DND-41 (cell line): ENCODE measurements around the gene ATG16L2.
A peak's percentile ranks its signal among the peaks of the same experiment; 100 is the strongest.

Experiments used
- ATAC-seq: fragments of 200-7000 bp; cut with Tn5 transposase; 3 replicates; pipeline ENCODE4 v1.9.1; 2021; ENCODE audit warnings: low read depth; ENCODE audit not compliant: insufficient read depth
- DNase-seq: peaks from one replicate; pipeline ENCODE4 v3.0.0-alpha.2; 2020
- H2AFZ ChIP-seq: 2 replicates; pipeline ENCODE4 v1.6.0; 2012; ENCODE audit warnings: low read depth, low read length
- H3K27ac ChIP-seq: 2 replicates; pipeline ENCODE4 v1.5.1; 2012; ENCODE audit warnings: low read length, inconsistent platforms
- H3K27me3 ChIP-seq: fragments of 200-600 bp; sonication (generic); 2 replicates; pipeline ENCODE4 v1.6.0; 2012; ENCODE audit warnings: low read length, mild to moderate bottlenecking, inconsistent platforms; ENCODE audit not compliant: insufficient read depth, poor library complexity
- H3K36me3 ChIP-seq: 2 replicates; pipeline ENCODE4 v1.5.1; 2012; ENCODE audit warnings: low read length, inconsistent platforms; ENCODE audit not compliant: insufficient read depth
- H3K4me1 ChIP-seq: 2 replicates; pipeline ENCODE4 v1.5.1; 2012; ENCODE audit warnings: mild to moderate bottlenecking, low read length; ENCODE audit not compliant: insufficient read depth
- H3K4me2 ChIP-seq: 2 replicates; pipeline ENCODE4 v1.6.0; 2012; ENCODE audit warnings: mild to moderate bottlenecking, moderate library complexity, low read length, inconsistent platforms; ENCODE audit not compliant: insufficient read depth
- H3K4me3 ChIP-seq, 2 experiments: fragments of 200-600 bp in 1 of 2; shearing (Covaris generic) in 1 of 2; 2 replicates each; pipeline ENCODE4 v1.5.1; 2012 to 2016; ENCODE audit warnings: inconsistent platforms in 2 of 2, low read length in 2 of 2, mild to moderate bottlenecking in 2 of 2, low read depth in 1 of 2, moderate library complexity in 1 of 2
- H3K79me2 ChIP-seq: 2 replicates; pipeline ENCODE4 v1.6.0; 2012; ENCODE audit warnings: low read length, inconsistent platforms; ENCODE audit not compliant: insufficient read depth
- H3K9ac ChIP-seq: 2 replicates; pipeline ENCODE4 v1.6.0; 2012; ENCODE audit warnings: low read depth, mild to moderate bottlenecking, inconsistent platforms, low read length, moderate library complexity
- H3K9me3 ChIP-seq: 2 replicates; pipeline ENCODE4 v1.5.1; 2012; ENCODE audit warnings: low read length, moderate library complexity, mild to moderate bottlenecking, inconsistent platforms; ENCODE audit not compliant: insufficient read depth, severe bottlenecking
- H4K20me1 ChIP-seq: 2 replicates; pipeline ENCODE4 v1.6.0; 2012; ENCODE audit warnings: low read length; ENCODE audit not compliant: insufficient read depth
- CTCF ChIP-seq: IDR thresholded peaks from 2 replicates; pipeline ENCODE4 v1.5.1; 2012; ENCODE audit warnings: borderline replicate concordance, low read length, moderate library complexity, mild to moderate bottlenecking; ENCODE audit not compliant: poor library complexity, severe bottlenecking; ENCODE audit errors: extremely low read depth
- EZH2 ChIP-seq: IDR thresholded peaks from 3 replicates; pipeline ENCODE4 v1.6.1; 2012; ENCODE audit warnings: borderline replicate concordance, low read depth, mild to moderate bottlenecking, moderate library complexity, low read length, inconsistent platforms; ENCODE audit not compliant: severe bottlenecking

Gene ATG16L2

GRCh38 chr11:72781063-72781312 is 33.2 kb upstream of the ATG16L2 start:
- ATAC-seq (no peak), DNase-seq (no peak)
- H3K36me3 ChIP-seq, result no peaks in the 10 kb centered on the region
- H3K9me3 ChIP-seq, result no peaks in the 10 kb centered on the region
- H3K27me3 ChIP-seq, result no peaks in the 10 kb centered on the region
- H2AFZ ChIP-seq, result no peak overlapping the region
- no peaks in the 10 kb centered on the region for H3K79me2 ChIP-seq
- H3K9ac ChIP-seq, result peak overlapping the region; percentile 35; the same call in 1 of the 2 replicates
- H3K27ac ChIP-seq, result no peak overlapping the region
- peak overlapping the region in 1 of 2 experiments; percentile 51; a peak in 1 of 4 replicates for H3K4me3 ChIP-seq
- TF ChIP-seq CTCF, result no peak
- TF ChIP-seq EZH2, result no peak
- peak overlapping the region; percentile 62 for H3K4me2 ChIP-seq
- H4K20me1 ChIP-seq, result peaks cover 6% of the 10 kb centered on the region
- peaks cover 12% of the 10 kb centered on the region for H3K4me1 ChIP-seq

- H3K4me2 ChIP-seq, result peak overlapping the region; percentile 62
- ATAC-seq, result peak; percentile 80
These were observed 32.7 kb upstream of the ATG16L2 start for GRCh38 chr11:72781313-72782080.

GRCh38 chr11:72782081-72782920 is 31.9 kb upstream of the ATG16L2 start:
- no peaks in the 10 kb centered on the region for H3K79me2 ChIP-seq
- TF ChIP-seq CTCF (no peak), EZH2 (no peak)
- H3K27me3 ChIP-seq, result no peaks in the 10 kb centered on the region
- no peak for DNase-seq
- peaks cover 6% of the 10 kb centered on the region for H4K20me1 ChIP-seq
- no peaks in the 10 kb centered on the region for H3K36me3 ChIP-seq
- H3K9me3 ChIP-seq, result no peaks in the 10 kb centered on the region
- peak overlapping the region in 1 of 2 experiments; percentile 51; a peak in 2 of 4 replicates for H3K4me3 ChIP-seq
- H3K4me2 ChIP-seq, result peak overlapping the region; percentile 62
- H3K9ac ChIP-seq, result peak overlapping the region; percentile 3; the same call in 1 of the 2 replicates
- ATAC-seq, result peak; percentile 29
- H3K4me1 ChIP-seq, result peaks cover 12% of the 10 kb centered on the region
- H2AFZ ChIP-seq, result peak overlapping the region; percentile 55
- no peak overlapping the region for H3K27ac ChIP-seq

More at GRCh38 chr11:72781313-72782080, 32.7 kb upstream of the ATG16L2 start:
- Histone ChIP-seq H3K36me3 (no peaks in the 10 kb centered on the region), H3K9me3 (no peaks in the 10 kb centered on the region), H3K27ac (no peak overlapping the region), H4K20me1 (peaks cover 6% of the 10 kb centered on the region), H3K4me1 (peaks cover 12% of the 10 kb centered on the region), H2AFZ (peak overlapping the region; percentile 55), H3K27me3 (no peaks in the 10 kb centered on the region), H3K9ac (peak overlapping the region; percentile 35; the same call in 1 of the 2 replicates), H3K79me2 (no peaks in the 10 kb centered on the region), H3K4me3 (peak overlapping the region in 1 of 2 experiments; percentile 51; a peak in 2 of 4 replicates)
- TF ChIP-seq EZH2, result no peak
- no peak for TF ChIP-seq CTCF
- peak; percentile 51 for DNase-seq
